CD4-positive, alpha-beta T cell treated with Interleukin-12 subunit alpha and Interleukin-12 subunit beta, for 1 hour (primary cell): ENCODE results near the gene SPAG16.
"Not testable (repeated sequence)": the region's sequence is repeated elsewhere in the genome, so short reads cannot be mapped to it uniquely, and the experiment has no call there.

Experiments used
- DNase-seq: peaks from one replicate; pipeline ENCODE4 v3.0.0-alpha.2; 2020

Gene SPAG16

GRCh38 chr2:213848631-213849030 is 564.4 kb downstream of the SPAG16 start:
- no peak for DNase-seq

- no peak for DNase-seq
These were observed 577.4 kb downstream of the SPAG16 start for GRCh38 chr2:213861638-213862037.

GRCh38 chr2:213862407-213863076 is 578.3 kb downstream of the SPAG16 start:
- no peak for DNase-seq

- DNase-seq, result no peak
These were observed 579.3 kb downstream of the SPAG16 start for GRCh38 chr2:213863541-213863940.

GRCh38 chr2:213868526-213868925 is 584.3 kb downstream of the SPAG16 start:
- no peak for DNase-seq

GRCh38 chr2:213885485-213885884 is 601.2 kb downstream of the SPAG16 start:
- no peak for DNase-seq

GRCh38 chr2:213914510-213914909 is 630.2 kb downstream of the SPAG16 start:
- no peak for DNase-seq

GRCh38 chr2:213920014-213920413 is 635.8 kb downstream of the SPAG16 start:
- no peak for DNase-seq

GRCh38 chr2:213923543-213923942 is 639.3 kb downstream of the SPAG16 start:
- no peak for DNase-seq

GRCh38 chr2:213934560-213934959 is 650.3 kb downstream of the SPAG16 start:
- peak; percentile 30 for DNase-seq

- no peak for DNase-seq
These were observed 673.8 kb downstream of the SPAG16 start for GRCh38 chr2:213958086-213958485.

- DNase-seq, result no peak
These were observed 675.3 kb downstream of the SPAG16 start for GRCh38 chr2:213959589-213959988.

GRCh38 chr2:213971536-213971935 is 687.3 kb downstream of the SPAG16 start:
- DNase-seq, result no peak

GRCh38 chr2:213980883-213981282 is 696.6 kb downstream of the SPAG16 start:
- no peak for DNase-seq

- DNase-seq, result no peak
These were observed 704.9 kb downstream of the SPAG16 start for GRCh38 chr2:213989207-213989606.

GRCh38 chr2:213991453-213992108 is 707.3 kb downstream of the SPAG16 start:
- no peak for DNase-seq

GRCh38 chr2:213995400-213996105 is 711.3 kb downstream of the SPAG16 start:
- DNase-seq, result no peak

GRCh38 chr2:213998976-213999375 is 714.7 kb downstream of the SPAG16 start:
- DNase-seq, result not testable (repeated sequence)

GRCh38 chr2:214004463-214004862 is 720.2 kb downstream of the SPAG16 start:
- no peak for DNase-seq

- DNase-seq, result no peak
These were observed 721.1 kb downstream of the SPAG16 start for GRCh38 chr2:214005337-214005736.

- no peak for DNase-seq
These were observed 722.3 kb downstream of the SPAG16 start for GRCh38 chr2:214006601-214007000.

GRCh38 chr2:214011676-214012075 is 727.4 kb downstream of the SPAG16 start:
- DNase-seq, result no peak

- no peak for DNase-seq
These were observed 730.4 kb downstream of the SPAG16 start for GRCh38 chr2:214014551-214015220.
